CD4-positive, alpha-beta T cell treated with Interleukin-17A for 4 hours (primary cell): ENCODE results near the gene CSMD2.

Source experiments
- DNase-seq: peaks from one replicate; pipeline ENCODE4 v3.0.0-alpha.2; 2020; ENCODE audit warnings: mixed read lengths

The CSMD2 gene

DNA sequence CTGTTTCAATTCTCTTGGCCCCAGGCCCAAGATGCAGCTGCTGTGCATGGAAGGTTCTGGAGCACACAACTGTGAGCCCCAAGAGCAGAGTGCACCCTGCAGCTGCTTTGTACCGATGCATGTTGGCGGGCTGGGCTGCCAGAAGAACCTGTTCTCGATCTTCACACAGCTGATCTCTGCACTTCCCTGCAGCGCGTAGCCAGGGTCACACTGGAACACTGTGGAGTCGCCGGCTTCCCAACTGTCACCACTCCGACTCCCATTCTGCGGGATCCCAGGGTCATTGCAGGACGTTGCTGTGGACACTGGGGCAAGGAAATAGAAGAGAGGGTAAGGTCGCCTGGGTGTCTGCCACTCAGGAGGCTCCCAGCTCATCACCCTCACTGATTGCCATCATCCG, 507.2 kb downstream of the CSMD2 start:
- no peak for DNase-seq

DNA sequence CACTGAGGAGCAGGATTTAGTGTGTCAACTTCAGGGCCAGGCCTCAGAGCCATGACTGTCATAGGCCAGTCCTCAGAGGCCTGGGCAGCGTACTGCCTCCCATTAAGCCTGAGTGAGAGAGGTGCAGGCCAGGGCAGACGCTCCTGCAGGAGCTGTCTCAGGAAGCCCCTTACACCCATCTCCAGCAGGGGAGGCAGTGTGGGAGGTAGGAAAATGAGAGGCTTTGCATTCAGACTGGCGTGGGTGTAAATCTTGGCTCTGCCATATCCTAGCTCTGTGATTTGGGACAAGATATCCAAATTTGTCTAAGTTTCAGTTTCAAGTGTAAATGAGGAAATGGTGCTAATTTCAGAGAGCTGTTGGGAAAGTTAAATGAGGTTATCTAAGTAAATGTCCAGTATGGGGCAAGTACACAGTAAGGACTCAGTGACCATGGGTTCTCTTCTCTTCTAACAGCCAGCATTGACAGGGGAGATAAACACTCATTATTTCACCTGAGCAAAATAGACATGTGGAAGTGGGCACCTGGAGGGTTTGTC, 508.5 kb downstream of the CSMD2 start:
- no peak for DNase-seq

DNA sequence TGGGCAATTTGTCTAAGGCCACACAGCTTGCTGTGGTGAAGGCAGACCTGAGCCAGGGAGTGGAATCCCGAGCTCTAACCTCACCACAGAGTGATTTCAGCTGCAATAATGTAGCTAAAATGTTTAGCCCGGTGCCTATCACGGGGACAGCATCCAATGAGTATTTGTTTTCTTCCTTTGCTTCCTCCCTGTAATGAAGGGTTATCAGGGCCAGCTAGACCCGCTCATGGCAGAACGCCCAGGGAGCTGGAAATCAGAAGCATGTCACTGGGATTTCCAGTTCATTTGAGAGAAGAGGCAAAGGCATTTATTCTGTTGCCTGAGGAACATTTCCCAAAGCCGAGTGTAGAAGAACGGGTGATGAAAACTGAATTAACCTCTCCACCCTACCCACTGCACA, 509.5 kb downstream of the CSMD2 start:
- no peak for DNase-seq

DNA sequence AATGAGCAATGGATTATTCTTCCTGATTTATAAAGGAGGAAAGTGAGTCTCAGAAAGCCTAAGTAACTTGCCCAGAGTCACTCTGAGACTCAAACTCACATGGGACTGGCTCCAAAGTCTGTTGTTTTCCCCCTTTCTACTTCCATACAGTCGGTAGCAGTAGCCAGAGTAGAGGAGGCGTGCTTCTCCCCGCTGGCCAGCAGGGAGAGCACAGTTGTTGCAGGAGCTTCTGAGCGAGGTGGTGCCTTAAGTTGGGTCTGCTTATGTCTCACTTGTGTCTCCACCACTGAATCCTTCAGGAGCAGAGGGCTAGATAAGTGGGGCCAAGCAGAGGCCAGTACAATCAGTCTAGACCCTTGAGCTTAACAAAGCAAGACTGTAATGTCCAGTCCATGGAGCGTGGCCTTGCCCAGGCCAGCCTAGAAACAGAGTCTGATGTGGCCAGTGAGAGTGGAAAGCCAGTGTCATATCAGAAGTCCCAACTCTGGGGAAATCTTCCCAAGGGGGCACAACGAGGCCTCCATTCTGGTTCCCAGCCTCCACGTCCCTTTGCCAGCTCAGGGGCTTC, 510.7 kb downstream of the CSMD2 start:
- DNase-seq: no peak

DNA sequence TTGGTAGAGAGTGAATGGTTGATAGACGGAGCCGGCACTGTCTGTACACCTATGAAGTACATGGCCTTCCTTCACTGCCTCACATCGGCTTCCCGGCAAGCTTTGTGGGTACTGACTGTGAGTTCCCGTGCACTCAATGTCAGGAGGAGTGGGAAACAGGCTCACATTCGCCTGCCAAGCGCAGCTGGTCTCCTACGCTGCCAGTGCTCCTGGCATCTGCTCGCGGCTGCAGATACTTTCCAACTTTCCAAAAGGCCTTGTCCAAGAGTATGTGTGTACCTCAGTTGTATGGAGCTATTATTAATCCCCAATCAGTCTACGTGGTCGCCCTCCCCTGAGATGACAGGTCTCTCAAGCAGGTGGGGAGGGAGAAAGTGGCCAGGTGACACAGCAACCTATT, 511.8 kb downstream of the CSMD2 start:
- DNase-seq: no peak

DNA sequence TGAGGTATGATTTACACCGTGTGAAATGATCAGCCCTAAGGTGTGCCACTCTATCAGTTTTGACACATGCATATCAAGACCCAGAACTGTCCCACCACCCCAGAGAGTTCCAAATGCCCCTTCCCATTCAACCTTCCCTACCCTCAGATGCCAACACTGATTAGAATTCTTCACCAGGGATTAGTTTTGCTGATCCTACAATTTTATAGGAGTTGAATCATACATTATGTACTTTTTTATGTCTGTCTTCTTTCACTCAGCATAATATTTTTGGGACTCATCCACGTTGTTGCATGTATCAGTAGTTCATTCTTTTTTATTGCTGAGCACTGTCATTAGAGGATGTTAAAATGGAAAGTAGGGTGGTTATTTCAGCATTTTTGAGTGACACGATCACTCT, 514.3 kb downstream of the CSMD2 start:
- DNase-seq: no peak

DNA sequence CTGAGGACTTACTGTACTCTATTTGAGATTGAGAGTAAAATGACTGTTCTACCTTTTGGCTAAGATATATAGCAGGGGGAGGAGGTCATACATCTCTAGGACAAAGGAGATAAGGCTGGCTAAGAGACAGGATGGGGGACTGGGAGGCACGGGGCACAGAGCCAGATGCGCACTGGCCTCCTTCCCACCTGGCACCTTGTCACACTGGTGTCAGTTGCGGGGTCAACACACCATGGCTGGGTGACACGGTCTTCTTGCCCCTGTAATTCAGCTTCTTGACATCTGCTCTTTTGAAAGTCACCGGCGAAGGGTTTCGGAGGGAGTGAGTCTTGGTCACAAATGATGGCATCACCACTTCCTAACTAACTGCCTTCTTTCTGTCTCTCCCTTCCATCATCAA, 515.3 kb downstream of the CSMD2 start:
- no peak for DNase-seq

DNA sequence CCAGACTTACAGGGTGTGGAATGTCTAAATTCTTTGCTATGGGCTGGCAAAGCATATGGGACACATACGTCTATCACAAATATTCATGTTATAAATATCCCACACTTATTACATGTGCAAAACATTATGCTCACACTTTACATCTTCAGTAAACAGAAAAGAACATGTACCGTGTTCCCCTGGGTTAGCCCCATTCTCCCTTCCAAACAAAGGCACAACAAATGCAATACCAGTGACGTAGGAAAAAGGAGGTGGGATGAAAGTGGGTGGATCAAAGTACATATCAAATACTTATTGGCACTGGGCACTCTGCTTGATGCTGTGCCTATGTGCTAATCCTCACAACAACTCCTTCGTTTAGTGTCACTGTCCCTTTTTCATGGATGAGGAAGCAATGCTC, 521.8 kb downstream of the CSMD2 start:
- no peak for DNase-seq

DNA sequence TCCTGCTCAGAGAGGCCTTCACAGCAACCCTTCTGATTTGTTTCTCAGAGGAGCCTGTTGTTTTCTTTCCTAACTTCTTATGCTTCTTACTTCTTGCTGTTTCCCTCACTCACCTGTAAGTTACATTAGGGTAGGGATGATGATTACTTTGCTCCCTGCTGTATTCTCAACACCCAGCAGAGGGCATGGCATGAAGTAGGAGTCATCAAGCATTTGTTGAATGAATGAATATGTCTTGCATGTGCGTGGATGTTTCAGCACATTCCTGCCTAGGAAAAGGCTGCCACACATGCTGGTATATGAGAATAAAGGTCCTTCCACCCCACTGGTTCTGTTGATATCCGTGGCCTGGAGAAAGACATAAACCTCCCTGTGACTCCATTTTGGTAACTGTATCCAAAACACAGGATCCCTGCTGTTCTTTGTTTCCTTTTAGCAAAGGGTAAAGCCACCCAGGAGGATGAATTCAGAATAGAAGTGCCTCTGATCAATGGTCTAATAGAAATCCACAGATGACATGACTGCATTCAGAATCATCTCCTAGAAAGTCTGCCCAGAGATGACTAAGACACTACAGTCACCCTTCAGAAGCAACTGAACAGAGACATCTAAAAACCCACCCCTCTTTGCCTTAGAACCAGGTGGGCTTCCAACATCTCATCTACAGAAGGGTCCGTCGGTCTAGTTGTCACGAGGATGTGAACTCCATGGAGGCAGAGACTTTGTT, 523.8 kb downstream of the CSMD2 start:
- DNase-seq: no peak

DNA sequence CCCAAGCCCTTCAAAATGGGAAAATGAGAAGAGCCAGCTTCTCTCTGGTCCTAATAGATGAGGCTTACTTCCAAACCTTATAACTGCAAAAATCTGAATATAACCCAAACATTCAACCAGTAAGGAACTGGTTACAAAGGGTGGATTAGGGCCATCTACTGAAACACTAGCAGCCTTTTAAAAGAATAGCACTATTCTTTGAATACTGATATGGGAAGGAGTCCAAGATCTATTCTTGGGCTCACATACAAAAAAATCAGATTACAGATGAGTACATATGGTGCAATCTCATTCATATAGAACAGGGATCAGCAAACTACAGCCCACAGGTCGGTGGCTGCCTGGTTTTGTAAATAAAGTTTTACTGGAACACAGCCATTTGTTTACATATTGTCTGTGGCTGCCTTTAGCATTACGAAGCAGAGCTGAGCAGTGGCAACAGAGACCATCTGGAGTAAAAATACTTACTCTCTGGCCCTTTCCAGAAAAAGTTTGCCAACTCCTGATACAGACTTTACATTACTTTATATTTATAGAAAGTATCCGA, 524.8 kb downstream of the CSMD2 start:
- no peak for DNase-seq

DNA sequence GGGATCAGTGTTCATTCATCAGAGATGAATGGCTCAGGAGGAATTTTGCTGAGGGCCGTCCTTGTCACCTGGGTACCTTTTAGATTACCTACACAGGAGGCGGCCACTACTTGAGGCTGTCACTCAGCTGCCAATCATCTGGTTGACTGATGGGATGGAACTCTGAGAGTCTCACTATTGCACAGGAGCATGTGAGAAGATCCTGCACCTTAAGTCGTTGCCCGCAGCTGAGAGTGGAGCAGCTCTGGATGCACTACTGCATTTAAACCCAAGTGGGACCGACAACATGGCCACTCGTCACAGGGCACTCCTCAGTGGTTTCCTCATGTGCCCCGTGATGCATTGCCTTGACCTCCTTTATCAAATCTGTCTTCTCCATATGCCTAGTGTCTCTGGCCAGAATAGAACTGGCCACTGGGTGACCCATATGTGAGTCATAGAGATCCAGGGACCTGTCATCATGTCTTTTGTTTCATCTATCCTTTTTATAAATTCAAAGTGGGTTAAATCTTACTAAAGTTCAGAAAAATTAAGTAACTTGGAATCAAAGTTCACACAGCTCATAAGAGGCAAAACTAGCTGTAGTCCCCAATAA, 527.1 kb downstream of the CSMD2 start:
- no peak for DNase-seq

DNA sequence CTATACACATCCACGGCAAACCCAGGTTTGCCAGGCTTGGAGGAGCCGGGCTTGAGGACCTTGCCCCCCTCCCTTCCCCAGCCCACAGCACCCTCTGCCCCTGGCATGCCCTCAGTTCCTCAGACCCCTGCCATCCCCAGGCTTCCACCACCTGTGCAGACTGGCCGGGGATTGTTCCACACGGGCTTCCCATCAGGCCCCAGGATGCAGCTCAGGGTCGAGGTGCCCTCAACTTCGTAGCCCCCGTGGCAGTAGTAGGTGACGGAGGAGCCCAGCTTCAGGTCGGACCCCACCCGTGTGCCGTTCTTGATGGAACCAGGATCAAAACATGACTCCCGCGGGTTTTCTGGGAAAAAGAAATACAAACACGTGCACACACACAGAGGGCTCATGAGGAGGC, 528.8 kb downstream of the CSMD2 start:
- no peak for DNase-seq

DNA sequence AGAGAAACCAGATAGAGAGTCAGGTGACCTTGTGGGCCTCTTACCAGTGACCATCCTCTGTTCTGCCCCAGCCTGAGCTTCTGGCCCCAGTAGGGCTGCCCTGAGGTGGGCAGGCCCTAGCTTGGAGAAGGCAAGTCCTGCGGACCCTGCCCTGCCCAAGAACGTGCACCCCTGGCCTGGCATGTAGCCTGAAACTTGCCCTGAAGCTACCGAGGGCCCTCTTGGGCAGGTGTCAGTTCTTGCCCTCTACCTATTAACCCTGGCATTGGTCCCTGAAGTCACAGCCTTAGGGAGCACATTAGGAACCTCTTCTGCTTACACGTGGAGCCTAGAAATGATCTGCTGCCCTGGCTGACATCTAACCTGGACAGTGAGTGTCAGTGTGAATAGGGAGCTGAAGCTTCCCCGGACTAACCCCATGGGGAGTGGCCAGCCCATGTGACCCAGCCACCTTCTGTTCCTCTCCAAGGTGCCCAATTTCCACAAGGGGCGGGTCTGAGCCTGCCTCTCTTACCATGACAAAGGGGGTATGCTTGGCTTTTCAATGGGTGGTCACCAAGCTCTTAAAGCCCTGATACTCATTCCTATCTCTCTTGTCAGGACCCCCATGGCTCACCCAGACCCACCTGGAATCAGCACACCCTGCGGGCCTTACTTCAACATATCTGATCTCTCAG, 529.6 kb downstream of the CSMD2 start:
- DNase-seq: no peak

DNA sequence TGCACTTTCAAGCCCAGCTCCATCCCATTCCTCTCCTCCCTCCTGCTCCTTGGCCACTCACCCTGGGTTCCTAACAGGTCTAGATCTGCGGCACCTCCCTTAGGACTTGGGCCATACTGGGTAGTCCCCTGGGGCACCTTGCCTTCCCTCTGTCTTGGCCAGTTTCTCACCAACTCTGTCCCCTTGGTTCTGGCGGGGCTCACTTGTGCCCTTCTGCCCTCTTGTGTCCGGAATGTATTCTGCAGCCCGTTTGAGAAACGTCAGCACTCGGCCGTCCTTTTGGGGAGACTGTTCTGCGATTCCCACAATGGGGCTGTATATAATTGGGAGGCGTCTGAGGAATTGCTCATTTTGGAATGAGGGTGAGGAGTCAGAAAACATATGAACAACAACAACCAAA, 530.2 kb downstream of the CSMD2 start:
- peak; percentile 9 for DNase-seq

DNA sequence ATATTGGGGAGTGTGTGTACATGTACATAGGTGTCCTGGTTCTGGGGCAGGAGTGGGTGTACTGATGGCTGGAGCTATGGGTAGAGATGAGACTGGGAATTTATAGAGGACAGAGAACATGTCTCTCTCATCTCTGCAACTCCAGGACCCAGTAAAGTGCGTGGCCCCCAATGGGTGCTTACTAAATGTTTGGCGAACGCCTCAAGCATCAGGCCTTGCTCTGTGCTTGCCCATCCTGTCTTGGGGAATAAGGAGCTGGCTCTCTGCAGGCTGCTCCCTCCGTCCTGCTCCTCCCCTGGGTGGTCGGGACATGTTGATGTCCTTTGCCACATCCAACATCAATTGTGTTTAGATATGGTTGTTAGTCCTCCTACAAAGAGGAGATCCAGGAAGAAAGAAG, 530.9 kb downstream of the CSMD2 start:
- no peak for DNase-seq

DNA sequence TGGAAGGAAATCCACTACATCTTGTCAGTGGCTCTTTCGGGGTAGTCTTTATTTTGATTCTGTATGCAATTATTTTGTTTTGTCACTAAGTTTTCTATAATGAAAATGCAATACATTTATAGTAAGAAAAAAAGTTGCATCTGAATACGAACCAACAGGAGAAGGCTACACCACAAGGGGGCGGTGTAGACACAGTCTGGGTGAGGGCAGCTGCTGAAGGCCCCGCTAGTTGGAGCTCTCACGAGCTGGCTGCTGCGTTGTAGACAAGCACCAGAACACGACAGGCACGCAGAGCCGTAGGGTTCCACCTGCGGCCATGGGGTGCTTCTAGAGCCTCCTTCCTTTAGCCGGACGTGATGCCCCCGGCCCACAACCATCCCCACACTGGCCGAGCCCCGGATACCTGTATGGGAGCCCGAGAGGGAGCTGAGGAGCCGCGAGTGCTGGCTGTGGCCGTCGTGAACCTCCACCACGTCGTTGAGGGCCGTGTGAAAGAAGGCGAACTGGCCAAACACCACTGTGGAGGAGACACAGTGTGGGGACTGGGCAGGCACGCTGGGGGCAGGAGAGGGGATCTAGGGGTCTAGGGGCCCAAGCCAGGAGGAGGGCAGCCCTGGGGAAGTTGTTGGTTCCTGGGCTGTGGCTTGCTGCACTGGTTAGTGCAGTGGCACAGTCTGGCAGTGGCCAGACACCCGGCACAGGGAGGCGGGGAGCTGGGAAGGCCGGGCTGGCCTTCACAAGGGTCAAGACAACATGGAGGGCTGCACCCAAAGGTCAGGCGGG, 531.8 kb downstream of the CSMD2 start:
- peak; percentile 87 for DNase-seq

DNA sequence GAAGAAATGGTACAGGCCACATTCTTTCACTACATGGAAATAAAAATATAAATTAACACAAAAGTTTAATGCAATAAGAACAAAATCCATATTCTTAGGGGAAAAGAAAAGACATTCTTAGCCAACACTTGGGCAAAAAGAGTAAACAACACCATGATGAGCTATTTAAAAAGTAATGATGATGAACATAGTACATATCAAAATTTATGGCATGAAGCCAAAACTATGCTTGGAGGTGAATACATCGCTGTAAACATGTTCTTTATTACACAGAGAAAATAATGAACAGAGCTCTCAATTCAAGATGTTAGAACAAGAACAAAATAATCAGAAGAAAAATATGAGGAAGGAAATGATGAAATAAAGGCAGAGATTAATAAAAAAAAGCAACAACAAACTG, 534.3 kb downstream of the CSMD2 start:
- DNase-seq: no peak

DNA sequence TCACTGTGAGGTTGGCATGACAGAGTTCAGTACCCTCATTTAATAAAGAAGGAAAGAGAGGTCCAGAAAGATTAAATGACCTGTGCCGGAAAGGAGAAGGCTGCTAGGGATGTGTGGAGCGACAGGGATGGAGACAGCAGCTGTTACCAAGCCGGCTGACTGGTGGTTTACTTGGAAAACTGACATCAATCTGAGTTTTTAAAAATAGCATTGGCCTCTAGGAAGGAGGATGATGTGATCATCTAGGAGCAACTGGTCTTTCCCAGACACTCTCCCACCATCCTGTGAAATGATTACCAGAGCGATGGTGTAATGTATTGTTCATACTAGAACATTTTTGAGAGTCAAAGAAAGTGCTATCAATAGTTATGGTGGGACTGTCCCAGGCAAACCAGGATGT, 538.2 kb downstream of the CSMD2 start:
- DNase-seq: no peak

DNA sequence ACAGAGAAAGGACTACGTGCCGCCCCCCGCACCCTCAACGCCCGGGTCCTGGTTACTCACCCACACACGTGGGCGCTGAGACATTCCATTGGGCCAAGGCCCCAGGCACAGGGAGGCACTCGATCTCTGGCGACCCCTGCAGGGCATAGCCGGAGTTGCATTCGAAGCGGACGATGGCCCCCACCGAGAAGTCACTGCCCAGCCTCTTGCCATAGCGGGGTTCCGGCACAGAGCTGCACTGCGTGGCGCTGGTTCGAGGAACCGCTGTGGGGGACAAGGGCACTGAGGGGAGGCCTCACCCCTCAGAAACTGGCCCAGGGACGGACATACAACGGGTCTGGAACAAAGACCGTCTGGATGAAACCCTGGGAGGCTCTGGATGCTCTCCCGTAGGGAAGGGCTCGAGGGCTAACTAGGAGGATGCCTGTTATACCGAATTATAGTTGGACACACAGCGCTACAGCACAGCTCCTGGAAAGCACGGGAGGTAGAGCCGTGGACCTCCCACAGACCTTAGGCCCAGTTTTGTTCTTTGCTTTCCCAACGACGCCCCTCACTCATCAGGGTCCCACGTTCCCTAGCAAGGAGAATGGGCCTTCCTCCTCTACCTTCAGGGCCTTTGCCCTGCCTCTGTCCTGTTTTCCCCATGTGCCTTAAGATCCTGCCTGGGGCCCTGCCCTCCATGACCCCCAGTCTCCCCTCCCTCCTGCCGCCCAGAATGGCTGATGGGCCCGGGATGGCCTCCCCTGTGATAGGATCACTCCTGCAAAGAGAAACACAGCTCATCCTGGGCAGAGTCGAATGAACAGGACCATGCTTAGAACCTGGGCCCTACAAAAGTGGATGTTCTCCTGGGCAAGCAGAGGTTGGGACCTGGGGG, 539.8 kb downstream of the CSMD2 start:
- DNase-seq: no peak

DNA sequence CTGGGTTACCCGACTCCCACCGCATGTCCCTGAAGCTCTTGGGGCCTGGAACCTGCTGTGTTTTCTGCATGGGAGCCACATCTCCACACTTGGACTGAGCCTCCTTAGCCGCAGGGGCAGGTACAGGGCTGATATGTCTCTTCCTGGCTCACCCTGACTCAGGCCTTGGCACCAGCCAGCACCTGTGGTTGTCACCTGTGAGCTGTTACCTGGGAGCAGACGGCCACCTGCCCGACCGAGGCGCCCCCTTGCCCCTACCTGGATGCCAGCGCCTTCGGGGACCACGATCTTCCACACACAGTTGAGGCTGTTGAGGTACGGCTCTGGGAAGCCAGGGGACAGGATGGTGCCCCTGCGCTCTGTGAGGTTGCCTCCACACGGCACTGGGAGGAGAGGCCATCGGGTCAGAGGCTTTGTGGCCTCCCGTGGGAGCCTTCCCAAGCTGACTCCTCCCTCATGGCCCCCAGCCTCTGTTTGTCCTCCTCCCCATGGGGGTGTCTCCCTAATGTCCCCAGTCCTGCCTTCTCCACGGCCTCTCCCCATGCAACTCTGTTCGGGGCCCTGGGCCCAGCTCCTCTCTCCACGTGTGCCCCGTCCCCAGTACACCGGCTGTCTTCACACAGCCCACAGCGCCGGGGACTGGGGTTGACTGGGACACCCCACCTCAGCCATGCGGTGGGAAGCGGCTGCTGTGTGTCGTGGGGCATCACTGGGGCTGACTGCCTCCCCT, 540.6 kb downstream of the CSMD2 start:
- DNase-seq: no peak

DNA sequence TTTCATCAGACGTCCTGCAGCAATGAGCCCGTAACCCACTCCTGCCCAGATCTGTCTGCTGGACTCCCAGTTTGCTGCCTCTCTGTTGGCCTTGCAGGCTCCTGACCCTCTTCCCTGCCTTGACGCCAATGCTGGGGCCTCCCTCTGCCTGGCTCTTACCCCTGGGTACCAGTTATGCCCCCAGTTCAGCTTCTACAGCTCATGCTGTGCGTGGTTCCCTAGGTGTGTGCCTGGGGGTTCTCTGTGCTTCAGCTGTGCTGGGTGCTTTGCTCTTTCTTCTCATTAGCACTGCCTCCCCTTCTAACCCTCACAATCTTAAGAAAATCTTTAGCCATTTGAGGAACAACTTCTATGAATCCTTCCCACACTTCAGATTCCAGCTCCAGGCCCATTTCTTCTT, 541.2 kb downstream of the CSMD2 start:
- no peak for DNase-seq
